ENCODE data around the gene CLK2. TPM values are rescaled to one million over a fixed set of nuclear protein-coding genes. Genes with fewer than 3 reads are reported as not detected.
A peak's percentile ranks its signal among the peaks of the same experiment; 100 is the strongest.

CLK2 gene
- total RNA-seq (2021), result 39.1 and 43.9 TPM in 2 replicates
- Bru-seq, nascent RNA, result percentile 83 among the genes with signal in this experiment
- BruChase-seq, experiment 1, labeled RNA remaining after a 2-hour chase, result percentile 84 among the genes with signal in this experiment
- percentile 88 among the genes with signal in this experiment for BruChase-seq, experiment 2, labeled RNA remaining after a 6-hour chase
- long read RNA-seq, partial matches to known transcripts, result 1 of 17 reads
- long read RNA-seq, other reads (novel, unspliced or antisense), result 11 of 17 reads

- peak within 1 kb of the TSS; percentile 90 for H3K4me2 ChIP-seq
- peak within 1 kb of the TSS; percentile 97 for H2AFZ ChIP-seq
- H3F3A ChIP-seq (ENCODE audit: insufficient read depth, low read depth), result peaks cover 53% of the 10 kb centered on the region
- H3K79me2 ChIP-seq (ENCODE audit: low read depth), result peaks cover 28% of the 10 kb centered on the region
- no TSS peak for BruUV-seq (replicated peaks)
- H4K20me1 ChIP-seq (ENCODE audit: insufficient read depth), result peaks cover 13% of the 10 kb centered on the region
- TF ChIP-seq CTCF (conservative IDR thresholded peaks at IDR 0.05), result no peak
- no peak for TF ChIP-seq EZH2 (IDR thresholded peaks at IDR 0.05; ENCODE audit: low read depth)
- POLR2A ChIA-PET (ENCODE audit: unreplicated experiment), result interaction anchor here (0.5 to 0.8 kb wide), 4 partner anchors 35 to 1663 kb away, joined by 3 to 7 read pairs (median 4); partner anchors contain the start of gene FDPS
- peak within 1 kb of the TSS; percentile 62 for H3K27ac ChIP-seq
- H3K4me3 ChIP-seq, result peak within 1 kb of the TSS; percentile 76
- CTCF ChIA-PET, result interaction anchor here (0.6 to 1.0 kb wide), 3 partner anchors 22 to 183 kb away, joined by 3 to 5 read pairs (median 5); no protein-coding TSS in a partner anchor
- H3K9me2 ChIP-seq (ENCODE audit: insufficient read depth), result no peaks in the 10 kb centered on the region
- peaks cover 15% of the 10 kb centered on the region for H3K36me3 ChIP-seq (ENCODE audit: low read depth)
- H3K9me3 ChIP-seq (ENCODE audit: insufficient read depth, low read depth), result no peaks in the 10 kb centered on the region
- DNase-seq, result peak; percentile 82 to 93
- intact Hi-C loops (cut with micrococcal nuclease; ENCODE audit: unreplicated experiment), result loop anchor here (2.0 kb wide), 1 partner anchor 35 kb away; the partner anchor contains the start of gene FDPS
- H3K4me1 ChIP-seq (replicated peaks; ENCODE audit: insufficient read depth), result peaks cover 16% of the 10 kb centered on the region
- no peaks in the 10 kb centered on the region for H3K27me3 ChIP-seq (ENCODE audit: insufficient read depth, low read depth)
Observed at GRCh38 chr1:155273343-155274245, at the start of gene CLK2. CLK2 (minus strand) TSS chr1:155273504; CDS start chr1:155270977, 2,527 bp downstream.

- no peak for TF ChIP-seq EZH2 (IDR thresholded peaks at IDR 0.05; ENCODE audit: low read depth)
- TF ChIP-seq CTCF (conservative IDR thresholded peaks at IDR 0.05), result no peak
- no peak overlapping the region for H3K27ac ChIP-seq
- CTCF ChIA-PET, result interaction anchor here (0.6 kb wide), 1 partner anchor 352 kb away, joined by 3 read pairs; no protein-coding TSS in a partner anchor
- H3K9me3 ChIP-seq (ENCODE audit: insufficient read depth, low read depth), result no peaks in the 10 kb centered on the region
- no peaks in the 10 kb centered on the region for H3K9me2 ChIP-seq (ENCODE audit: insufficient read depth)
- H3F3A ChIP-seq (ENCODE audit: insufficient read depth, low read depth), result peaks cover 41% of the 10 kb centered on the region
- H3K36me3 ChIP-seq (ENCODE audit: low read depth), result no peaks in the 10 kb centered on the region
- H3K4me2 ChIP-seq, result peak overlapping the region; percentile 98
- H2AFZ ChIP-seq, result no peak overlapping the region
- 0 out of 2 replicates have a peak, but pooled peaks cover 4% of the 10 kb centered on the region for H3K79me2 ChIP-seq (ENCODE audit: low read depth)
- no peaks in the 10 kb centered on the region; the same call in none of the 2 replicates for H4K20me1 ChIP-seq (ENCODE audit: insufficient read depth)
- intact Hi-C loops (cut with micrococcal nuclease; ENCODE audit: unreplicated experiment), result loop anchor here (2.0 to 5.0 kb wide), 6 partner anchors 46 to 350 kb away; partner anchors contain the start of genes CKS1B, HCN3, KRTCAP2 and SCAMP3
- no TSS peak for BruUV-seq (replicated peaks)
- peaks cover 9% of the 10 kb centered on the region; the same call in 1 of the 2 replicates for H3K4me1 ChIP-seq (replicated peaks; ENCODE audit: insufficient read depth)
- no peaks in the 10 kb centered on the region for H3K27me3 ChIP-seq (ENCODE audit: insufficient read depth, low read depth)
- POLR2A ChIA-PET (ENCODE audit: unreplicated experiment), result interaction anchor here (0.6 kb wide), 1 partner anchor 383 kb away, joined by 3 read pairs; no protein-coding TSS in a partner anchor
- peak overlapping the region; percentile 96; the same call in 1 of the 2 replicates for H3K4me3 ChIP-seq
- DNase-seq, result no peak
Observed at GRCh38 chr1:155322571-155322952, 49.3 kb upstream of the CLK2 start.
